ENCODE measurements around the gene ADAMTS4.

The ADAMTS4 gene

DNA sequence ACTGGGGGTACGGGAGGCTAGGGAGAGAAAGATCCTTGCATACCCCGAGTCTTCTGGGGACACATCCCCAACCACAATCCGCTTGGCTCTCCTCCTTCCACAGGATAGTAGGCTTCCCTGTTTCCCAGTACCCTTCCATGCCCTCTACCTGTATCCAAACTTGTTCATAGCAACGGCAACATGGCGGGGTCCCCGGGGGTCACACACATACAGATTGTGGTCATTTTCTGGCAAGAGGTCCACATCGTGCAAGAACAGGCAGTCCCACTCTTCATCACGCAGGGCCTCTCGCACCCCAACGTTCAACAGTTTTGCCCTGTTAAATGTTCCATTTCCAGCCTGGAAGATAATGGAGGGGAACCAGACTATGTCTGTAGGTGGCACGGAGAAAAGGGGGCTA lies 25.1 kb downstream of the ADAMTS4 start:
- no peak for DNase-seq (ENCODE audit: low read depth)

DNA sequence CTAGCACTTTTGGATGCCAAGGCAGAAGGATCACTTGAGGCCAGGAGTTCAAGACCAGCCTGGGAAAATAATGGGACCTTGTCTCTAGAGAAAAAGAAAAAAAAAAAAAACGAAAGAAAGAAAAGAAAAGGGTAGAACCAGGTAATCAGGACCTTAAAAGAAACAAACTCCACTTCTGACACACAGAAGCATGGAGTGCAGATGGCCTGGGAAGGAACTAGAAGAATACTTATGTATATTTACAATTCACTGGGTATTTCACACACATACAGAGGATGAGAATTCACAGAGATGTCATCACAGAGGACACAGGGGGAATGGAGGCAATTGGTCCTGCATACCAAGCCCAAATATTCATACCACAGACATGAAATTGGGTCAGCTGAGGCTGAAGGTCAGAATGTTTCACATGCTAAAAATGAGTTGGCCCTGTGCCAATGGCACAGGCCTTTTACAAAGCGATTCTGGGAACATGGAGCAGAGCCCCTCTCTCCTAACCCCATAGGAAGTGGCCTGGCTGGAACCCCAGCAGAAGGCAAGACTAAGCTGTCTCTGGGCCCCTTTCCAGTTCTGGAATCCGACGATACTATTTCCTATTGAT lies 26.0 kb downstream of the ADAMTS4 start:
- DNase-seq (ENCODE audit: low read depth): no peak

DNA sequence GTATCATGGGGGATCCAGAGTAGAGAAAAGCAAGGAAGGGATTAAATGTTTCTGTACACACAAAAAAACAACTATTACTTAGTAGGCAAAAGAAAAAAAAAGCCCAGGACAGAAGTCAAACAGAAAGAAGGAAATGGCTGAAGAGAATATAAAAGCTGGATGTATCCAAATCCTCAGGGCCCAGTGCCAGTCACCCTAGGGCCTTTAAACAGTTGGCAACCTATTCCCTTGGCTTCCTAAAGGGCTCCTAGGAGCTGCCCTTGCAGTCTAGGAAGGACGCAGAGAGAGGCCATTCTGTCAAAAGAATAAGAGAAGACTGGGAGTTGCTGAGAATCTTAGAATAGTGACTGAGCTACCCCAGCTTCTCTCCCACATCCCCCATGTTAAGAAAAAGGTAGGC lies 26.5 kb downstream of the ADAMTS4 start:
- DNase-seq (ENCODE audit: low read depth): no peak

DNA sequence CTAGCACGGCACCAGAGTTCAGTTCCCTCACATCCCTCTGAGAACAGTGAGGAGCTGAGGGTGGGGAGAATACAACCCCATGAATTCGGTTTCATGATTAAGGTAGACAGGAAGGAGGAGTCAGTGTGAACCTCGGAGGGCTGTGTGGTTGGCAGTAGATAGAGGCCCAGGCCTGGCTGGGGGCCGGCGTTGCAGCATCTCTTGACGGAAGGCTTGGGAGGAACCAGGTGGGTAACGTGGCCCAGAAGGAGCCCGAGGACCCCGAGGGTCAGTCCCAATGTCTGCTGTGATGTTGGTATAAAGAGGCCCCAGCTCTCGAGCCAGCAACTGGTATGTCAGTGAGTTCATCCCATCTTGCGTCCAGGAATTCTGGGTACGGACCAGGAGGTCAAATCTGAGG lies 27.2 kb downstream of the ADAMTS4 start:
- DNase-seq (ENCODE audit: low read depth): no peak

DNA sequence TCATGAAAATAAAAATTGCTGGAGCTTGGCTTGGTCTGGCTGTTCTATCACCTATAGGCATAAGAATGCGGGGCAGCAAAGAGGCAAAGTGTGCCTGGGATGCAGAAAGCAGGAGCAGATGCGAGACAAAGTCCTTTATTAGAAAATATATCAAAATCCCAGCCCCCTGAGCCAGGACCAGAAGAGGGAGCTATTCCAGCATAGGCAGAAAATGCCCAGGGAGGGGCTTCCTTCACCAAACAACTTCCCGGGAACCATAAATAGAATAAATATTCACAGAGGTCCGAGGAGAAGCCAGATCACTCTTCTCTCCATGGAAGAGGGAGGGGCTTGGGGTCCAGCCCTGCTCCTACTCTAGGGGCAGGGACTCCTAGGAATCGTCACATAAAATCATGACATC lies 27.7 kb downstream of the ADAMTS4 start:
- no peak for DNase-seq (ENCODE audit: low read depth)

DNA sequence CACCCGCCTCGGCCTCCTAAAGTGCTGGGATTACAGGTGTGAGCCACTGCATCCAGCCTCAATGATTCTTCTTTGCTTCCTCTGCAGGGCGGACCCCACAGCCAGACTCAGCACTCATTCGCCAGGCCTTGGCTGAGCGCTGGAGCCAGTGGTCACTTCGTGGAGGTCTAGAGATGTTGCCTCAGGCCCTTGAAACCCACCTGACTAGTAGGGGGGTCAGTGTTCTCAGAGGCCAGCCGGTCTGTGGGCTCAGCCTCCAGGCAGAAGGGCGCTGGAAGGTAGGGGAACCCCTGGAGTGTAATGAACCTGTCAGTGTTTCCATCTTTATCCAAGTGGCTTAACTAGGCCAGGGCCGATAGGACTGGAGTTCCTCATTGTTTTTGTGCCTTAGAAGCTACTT lies 29.9 kb downstream of the ADAMTS4 start:
- no peak for DNase-seq (ENCODE audit: low read depth)

DNA sequence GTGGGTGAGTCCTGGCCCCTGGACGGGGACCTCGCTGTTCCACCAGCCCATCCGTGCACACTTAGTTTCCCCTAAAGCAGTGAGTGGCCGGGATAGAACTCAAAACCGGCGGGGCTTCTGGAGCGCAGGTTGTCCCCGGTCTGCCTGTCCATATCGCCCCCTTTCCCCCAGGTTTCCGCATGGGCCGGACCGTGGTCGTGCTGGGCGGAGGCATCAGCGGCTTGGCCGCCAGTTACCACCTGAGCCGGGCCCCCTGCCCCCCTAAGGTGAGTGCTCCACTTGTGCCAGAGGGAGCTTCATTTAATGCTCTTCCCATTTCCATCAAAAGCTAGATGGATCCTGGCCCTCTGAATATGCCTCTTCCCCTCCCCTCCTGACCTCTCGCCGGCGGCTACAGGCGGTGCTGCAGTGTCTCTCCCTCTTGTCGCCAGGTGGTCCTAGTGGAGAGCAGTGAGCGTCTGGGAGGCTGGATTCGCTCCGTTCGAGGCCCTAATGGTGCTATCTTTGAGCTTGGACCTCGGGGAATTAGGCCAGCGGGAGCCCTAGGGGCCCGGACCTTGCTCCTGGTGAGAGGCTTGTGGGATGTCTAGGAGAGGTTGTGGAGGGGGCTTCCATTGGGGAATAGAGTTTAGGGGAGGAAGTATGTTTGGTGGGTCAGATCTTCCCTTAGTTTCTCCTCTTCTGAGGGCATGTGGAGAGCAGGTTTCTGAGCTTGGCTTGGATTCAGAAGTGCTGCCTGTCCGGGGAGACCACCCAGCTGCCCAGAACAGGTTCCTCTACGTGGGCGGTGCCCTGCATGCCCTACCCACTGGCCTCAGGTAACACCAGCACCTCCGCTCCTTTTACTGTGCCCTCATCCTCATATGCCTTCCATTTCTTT lies 31.9 kb downstream of the ADAMTS4 start:
- no peak for DNase-seq (ENCODE audit: low read depth)

DNA sequence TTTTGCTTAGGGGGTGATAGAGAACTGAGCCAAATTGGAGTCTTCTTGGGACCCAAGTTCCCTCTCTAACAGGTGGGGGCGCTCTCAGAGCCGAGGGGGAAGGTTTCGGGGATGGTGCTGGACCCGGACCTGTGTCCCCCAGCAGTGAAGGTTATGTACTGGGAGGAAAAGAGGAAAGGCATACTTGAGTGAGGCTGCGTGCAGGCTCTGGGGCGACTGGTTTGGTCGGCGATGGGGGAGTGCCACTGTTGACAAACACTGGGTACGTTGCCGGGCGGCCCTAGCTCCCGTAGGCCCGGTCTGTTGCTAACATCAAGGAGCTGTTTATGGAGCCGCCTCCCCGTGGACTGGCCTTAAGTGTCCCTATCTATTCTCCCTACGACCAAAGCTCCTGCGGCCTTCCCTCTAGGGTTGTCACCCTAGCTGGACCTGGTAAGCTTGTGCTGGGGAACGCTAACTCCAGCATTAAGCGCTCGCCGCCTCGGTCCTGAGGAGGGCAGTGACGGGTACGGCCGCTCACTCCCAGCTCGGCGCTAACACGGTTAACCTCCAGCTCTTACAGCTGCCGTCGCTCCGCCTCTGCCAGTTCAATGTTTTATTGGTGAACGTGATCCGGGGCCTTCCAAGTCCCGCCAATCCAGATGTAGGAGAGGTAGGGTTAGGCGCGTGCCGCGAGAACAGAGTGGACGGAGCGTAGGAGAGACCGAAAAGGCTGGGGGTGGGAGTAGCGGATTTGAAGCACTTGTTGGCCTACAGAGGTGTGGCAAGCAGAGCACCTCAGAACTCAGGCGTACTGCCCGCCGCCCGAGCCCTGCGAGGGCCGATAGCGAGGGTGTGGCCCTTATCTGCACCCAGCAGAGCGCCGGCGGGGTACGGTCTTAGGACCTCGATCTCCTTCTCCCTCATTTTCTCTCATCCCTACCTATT lies 32.8 kb downstream of the ADAMTS4 start, which contains the start of gene PPOX:
PPOX (plus strand) TSS at position 685 of the 927 bp plus-strand sequence. CDS start 422 bp downstream, outside the sequence.
- DNase-seq (ENCODE audit: low read depth): peak; percentile 89

DNA sequence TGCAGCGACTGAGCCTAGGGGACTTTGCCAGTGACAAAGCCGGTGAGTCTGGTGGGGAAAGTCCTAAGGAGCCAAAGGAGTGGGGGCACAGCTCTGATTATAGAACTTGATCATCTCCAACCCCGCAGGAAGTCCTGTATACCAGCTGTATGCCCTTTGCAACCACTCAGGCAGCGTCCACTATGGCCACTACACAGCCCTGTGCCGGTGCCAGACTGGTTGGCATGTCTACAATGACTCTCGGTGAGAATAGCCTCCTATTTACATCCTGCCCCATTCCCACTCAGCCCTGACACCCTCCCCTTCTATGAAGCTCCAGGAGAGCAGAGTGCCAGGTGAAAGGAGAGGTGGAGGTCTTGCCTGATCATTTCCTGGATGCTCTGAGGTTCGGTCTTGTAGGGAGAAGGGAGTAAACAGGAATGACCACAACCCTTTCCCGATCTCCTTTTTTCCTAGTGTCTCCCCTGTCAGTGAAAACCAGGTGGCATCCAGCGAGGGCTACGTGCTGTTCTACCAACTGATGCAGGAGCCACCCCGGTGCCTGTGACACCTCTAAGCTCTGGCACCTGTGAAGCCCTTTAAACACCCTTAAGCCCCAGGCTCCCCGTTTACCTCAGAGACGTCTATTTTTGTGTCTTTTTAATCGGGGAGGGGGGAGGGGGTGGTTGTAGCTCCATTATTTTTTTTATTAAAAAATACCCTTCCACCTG lies 33.8 kb downstream of the ADAMTS4 start:
- no peak for DNase-seq (ENCODE audit: low read depth)

DNA sequence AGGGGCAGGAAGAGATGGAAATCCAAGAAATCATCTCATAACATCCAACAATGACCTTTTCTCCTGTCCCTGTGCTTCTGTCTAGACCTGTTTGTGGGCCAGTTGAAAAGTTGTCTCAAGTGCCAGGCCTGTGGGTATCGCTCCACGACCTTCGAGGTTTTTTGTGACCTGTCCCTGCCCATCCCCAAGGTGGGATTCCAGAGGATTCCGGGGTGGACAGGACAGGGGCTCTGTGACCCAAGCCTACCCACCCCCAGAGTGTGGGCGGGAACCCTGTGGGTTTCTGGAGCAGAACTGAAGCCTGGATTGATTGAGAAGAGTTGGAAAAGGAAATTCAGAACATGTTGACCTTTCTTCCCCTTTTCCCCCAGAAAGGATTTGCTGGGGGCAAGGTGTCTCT lies 35.1 kb downstream of the ADAMTS4 start:
- DNase-seq (ENCODE audit: low read depth): no peak

DNA sequence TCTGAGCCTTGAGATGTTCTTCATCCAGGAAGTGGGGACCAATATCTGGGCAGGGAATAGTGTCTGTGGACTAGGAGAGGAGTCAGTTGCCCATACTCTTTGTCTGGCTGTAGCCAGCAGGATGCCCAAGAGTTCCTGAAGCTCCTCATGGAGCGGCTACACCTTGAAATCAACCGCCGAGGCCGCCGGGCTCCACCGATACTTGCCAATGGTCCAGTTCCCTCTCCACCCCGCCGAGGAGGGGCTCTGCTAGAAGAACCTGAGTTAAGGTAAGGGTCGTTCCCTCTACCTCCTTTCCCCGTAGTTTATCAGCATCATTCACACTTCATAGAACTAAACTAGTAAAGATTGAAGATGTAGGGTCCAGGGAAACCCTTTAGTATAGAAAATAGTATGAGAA lies 36.0 kb downstream of the ADAMTS4 start:
- no peak for DNase-seq (ENCODE audit: low read depth)

DNA sequence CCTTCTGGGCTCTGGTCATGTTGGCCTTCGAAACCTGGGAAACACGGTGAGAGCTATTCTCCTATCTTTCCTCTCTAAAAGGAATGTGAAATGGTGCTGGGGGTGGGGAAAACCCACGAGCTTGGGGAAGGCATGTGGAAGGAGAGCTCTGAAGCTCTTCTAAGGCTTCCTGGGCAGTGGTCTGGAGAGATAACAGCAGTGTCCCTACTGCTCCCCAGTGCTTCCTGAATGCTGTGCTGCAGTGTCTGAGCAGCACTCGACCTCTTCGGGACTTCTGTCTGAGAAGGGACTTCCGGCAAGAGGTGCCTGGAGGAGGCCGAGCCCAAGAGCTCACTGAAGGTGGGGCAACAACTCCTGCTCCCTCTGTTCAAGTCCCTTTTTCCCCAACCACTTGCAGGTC lies 36.8 kb downstream of the ADAMTS4 start:
- DNase-seq (ENCODE audit: low read depth): no peak

DNA sequence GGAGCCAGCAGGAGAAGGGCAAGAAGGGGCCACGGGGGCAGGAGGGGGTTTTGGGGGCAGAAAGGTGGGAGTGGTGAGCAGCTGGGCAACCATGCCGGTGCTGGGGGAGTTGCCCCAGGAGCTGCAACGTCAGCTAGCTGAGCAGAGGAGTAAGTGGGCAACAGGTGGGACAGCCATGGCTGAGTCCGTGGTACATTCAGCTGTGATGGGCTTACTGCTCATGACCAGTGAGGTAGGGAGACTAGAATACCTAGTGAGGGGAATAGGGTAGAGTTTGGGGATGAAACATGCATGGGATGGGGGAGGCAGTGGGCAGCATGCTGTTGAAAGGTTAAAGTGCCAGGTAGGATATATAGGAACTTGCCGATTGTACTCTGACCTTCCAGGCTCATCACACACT lies 37.2 kb downstream of the ADAMTS4 start:
- no peak for DNase-seq (ENCODE audit: low read depth)

DNA sequence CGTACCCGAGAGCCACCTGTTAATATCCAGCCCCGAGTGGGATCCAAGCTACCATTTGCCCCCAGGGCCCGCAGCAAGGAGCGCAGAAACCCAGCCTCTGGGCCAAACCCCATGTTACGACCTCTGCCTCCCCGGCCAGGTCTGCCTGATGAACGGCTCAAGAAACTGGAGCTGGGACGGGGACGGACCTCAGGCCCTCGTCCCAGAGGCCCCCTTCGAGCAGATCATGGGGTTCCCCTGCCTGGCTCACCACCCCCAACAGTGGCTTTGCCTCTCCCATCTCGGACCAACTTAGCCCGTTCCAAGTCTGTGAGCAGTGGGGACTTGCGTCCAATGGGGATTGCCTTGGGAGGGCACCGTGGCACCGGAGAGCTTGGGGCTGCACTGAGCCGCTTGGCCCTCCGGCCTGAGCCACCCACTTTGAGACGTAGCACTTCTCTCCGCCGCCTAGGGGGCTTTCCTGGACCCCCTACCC lies 38.1 kb downstream of the ADAMTS4 start:
- DNase-seq (ENCODE audit: low read depth): no peak

DNA sequence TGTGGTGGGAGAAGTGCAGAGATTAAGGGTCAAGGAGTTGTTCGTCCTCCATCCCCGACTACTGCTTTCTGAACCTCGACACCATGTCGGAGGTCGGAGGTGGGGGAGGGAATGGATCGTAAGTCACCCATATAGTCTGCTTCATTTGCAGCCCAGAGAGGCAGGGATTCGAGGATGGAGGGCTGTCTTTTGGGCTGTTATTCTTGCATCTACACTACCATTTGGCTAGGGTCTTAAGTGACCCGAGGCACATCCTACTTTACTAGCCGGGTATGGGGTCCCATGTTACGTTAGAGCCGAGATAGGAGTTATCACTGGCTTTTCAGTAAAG lies 39.0 kb downstream of the ADAMTS4 start:
- no peak for DNase-seq (ENCODE audit: low read depth)

DNA sequence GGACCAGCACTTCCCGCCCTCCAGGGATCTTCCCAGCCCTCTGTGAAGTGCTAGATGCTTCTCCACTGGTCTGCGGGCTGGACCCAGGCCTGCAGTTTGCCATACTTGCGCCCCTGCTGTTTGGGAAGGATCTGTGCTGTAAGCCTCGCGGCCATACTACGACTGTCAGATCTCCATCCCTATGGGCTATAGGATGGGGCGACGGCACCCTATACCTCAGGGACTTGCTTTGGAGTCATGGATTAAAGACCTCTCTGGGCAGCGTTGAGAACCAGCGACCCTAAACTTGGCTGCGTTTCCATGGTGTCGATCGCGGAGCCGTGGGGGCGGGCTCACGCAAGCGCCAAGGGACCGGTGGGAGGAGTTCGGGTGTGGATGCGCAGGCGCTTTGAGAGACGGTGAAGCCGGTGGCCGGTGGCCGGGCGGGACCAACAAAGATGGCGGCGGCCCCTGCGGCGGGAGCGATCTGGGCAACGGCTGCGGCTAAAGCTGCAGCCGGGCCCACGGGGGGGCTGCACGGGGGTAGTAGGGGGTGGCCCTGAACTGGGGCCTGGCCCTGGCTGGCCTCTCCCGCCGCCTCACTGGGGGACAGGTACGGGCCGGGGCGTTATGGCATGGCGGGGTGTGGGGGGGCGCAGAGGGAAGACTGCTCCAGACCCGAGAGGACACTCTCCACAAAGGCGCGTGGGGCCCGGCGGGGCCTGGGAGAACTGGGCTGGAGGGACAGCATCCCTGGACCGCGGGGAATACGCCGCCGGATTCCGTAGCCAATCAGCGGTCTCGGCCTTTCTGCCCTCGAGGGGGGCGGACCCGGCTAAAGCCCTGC lies 39.6 kb downstream of the ADAMTS4 start, which contains the start of gene USP21:
USP21 (plus strand) TSS at position 414 of the 826 bp plus-strand sequence. CDS start 1,141 bp downstream, outside the sequence.
- peak; percentile 90 for DNase-seq (ENCODE audit: low read depth)

DNA sequence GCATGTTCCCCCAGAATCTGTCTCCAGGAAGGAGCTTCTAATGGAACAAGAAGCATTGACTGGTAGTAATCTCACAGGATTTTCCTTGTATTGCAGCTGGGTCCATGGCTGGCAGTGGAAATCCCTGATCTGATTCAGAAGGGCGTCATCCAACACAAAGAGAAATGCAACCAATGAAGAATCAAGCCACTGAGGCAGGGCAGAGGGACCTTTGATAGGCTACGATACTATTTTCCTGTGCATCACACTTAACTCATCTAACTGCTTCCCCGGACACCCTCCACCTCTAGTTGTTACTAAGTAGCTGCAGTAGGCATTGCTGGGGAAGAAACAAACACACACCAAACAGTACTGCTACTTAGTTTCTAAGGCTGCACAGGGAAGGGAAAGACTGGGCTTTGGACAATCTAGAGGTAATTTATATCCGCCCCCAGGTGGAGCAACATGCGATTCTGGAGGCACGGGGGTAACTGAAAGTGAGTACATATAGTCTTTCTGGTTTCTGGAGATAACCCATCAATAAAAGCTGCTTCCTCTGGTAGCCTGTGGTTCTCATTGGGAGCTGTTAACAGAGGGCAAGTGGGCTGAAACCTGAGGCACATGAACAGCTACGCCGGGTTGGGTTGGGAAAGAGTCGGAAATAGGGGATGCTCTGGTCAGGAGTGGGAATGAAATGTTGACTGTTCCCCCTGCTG lies 40.4 kb downstream of the ADAMTS4 start:
- no peak for DNase-seq (ENCODE audit: low read depth)

DNA sequence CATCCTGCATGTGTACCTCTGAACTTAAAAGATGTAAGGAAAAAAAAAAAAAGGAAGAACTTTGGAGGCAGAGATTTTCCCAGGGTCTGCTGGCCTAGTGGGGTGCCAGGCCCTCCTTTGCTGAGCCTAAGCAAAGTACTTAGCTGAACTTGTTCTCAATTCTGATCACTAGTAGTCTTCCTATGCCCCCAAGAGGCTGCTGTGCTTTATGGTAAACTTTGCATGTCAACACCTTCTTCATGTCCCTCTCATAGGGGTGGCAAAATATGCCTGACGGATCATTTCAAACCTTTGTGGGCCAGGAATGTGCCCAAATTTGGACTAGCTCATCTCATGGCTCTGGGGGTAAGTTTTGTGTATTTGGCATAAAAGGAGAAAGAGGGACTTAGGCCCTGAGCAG lies 41.0 kb downstream of the ADAMTS4 start:
- DNase-seq (ENCODE audit: low read depth): no peak

DNA sequence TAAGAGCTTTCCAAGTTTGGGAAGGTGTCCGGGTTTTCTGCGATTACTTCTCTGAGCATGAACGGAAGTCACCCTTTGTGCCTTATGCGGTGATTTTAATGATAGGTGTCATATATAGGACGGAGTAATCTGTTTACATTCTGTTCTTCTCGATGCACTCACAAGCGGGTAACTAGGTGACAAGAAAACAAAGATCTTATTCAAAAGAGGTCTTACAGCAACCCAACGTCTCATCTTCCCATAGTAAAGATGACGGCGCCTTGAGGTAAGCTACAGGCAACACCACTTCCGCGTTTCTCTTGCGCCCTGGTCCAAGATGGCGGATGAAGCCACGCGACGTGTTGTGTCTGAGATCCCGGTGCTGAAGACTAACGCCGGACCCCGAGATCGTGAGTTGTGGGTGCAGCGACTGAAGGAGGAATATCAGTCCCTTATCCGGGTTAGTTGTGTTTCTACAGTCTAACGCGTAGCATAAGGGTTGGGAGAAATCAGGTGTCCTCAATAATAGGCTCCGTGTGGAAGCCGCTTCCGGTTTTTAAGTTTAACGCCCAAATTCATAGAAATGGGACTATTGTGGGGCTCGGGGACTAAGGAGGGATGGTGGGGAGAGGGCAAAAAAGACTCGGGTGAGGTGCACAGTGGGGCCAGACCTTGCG lies 45.0 kb downstream of the ADAMTS4 start, which contains the start of gene UFC1:
UFC1 (plus strand) TSS at position 297 of the 656 bp plus-strand sequence; CDS start at position 317, 20 bp downstream.
- DNase-seq (ENCODE audit: low read depth): peak; percentile 71

All from activated T-cell treated with anti-CD3 and anti-CD28 coated beads for 24 hours (primary cell).